ENCODE data around the gene KCNQ1. TPM values are rescaled to one million over a fixed set of nuclear protein-coding genes. Genes with fewer than 3 reads are reported as not detected.

Gene KCNQ1
- total RNA-seq, 1 experiment from 2014 or later, result 0.71 TPM

DNA sequence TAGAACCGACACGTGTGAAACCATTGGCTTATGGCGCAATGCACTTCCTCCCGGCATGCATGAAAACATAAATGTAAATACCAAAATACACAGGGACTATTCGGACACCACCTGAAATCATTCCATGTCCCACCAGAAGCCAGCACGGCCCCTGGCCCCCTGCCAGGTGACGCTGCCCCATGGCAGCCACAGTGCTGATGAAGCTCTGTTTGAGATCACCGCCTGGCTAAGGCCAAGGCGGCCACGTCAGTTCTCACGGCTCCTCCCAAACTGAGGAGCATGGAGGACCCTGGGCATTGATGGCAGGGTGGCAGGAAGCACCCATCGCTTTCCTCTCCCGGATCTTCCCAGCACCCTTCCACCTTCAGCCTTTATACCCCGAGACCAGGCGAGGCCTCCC lies 351.3 kb downstream of the KCNQ1 start:
- no peak for DNase-seq (ENCODE audit: low read depth, low spot score)
- in situ Hi-C loops (cut with HindIII; ENCODE audit: low pct_unique_long_range_greater_than_20kb, low sequenced_read_pairs), result no loop called here

DNA sequence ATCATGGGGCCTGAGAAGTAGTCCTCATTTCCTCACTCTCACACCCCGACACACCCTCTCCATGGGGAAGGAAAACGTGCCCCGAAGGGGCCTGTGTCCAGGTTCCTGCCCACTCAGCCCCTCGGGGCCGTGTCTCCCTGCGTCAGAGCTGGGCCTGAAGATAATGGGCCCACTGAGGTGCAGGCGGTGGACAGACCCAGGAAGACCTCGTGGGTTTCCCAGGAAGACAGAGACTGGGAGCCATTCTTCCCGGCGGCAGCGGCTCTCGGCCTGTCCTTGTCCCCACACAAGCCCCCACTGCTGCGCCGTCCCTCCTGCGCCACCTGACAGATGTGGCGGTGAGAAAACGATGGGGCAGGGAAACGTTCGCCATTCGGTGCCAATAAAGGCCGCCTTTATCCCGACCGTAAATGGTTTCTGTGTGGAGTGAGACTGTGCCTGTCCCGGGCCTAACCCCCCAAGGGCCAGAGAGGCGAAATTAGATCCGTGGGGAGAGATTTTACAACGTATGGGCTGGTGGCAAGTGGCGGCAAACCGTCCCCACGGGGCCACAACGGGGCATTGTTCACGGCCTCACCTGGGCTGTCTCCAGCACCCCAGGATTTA lies 351.8 kb downstream of the KCNQ1 start:
- in situ Hi-C loops (cut with HindIII; ENCODE audit: low pct_unique_long_range_greater_than_20kb, low sequenced_read_pairs), result no loop called here
- no peak for DNase-seq (ENCODE audit: low read depth, low spot score)

DNA sequence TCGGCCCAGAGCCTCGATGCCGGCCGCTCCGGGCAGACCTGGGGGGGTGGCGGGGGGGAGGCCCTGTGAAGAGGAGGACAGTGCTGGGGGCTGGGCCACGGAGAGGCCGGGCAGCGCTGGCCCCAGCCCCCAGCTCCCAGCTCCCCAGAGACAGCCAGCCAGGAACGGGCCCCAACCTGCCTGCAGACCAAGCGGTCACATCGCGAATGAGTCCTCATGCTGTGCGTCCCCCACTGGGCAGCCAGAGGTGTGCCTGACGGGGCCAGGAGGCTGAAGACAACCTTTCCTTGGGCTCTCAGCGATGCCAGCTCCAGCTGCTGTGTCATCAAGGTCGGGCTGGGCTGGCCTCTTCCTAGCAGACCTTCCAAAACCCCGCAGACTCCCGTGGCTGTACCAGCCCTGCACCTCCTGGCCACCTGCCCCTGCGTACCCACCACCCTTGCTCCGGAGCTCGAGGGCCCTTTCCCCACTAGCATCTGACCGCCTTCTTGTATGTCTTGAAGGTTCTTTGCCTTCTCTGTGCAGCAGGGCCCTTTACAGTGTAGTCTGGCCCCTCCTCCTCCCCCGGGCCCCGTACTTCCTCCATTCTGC lies 352.4 kb downstream of the KCNQ1 start:
- in situ Hi-C loops (cut with HindIII; ENCODE audit: low pct_unique_long_range_greater_than_20kb, low sequenced_read_pairs), result no loop called here
- DNase-seq (ENCODE audit: low read depth, low spot score), result no peak

DNA sequence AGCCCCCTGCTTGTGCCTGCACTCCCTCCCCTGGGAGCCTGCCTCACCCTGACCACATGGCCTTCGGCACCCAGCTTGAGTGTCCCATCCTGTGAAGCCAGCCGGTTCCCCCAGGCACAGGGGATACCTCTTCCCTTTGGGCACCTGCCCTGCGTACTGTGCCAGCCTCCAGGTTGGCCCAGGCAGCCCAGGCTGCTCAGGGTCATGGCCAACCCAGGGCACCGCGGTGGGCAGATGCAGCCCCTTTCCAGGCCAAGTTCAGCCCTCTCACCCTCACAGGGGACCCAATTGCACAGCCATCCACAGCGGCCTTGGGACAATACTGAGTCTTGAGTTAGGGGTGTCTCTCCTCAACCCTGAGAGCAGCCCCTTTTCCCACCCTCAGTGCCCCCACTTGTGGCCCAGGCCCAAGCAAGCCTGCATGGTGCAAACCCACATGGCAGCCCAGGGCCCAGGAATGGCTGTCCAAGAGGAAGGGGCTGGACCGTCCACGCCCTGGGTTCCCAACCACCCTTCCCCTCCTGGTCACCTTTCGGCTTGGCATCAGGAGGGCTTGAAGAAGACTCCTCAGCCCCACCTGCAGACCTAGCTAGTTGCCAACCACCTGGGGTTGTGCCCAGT lies 353.0 kb downstream of the KCNQ1 start:
- no peak for DNase-seq (ENCODE audit: low read depth, low spot score)
- in situ Hi-C loops (cut with HindIII; ENCODE audit: low pct_unique_long_range_greater_than_20kb, low sequenced_read_pairs), result no loop called here

DNA sequence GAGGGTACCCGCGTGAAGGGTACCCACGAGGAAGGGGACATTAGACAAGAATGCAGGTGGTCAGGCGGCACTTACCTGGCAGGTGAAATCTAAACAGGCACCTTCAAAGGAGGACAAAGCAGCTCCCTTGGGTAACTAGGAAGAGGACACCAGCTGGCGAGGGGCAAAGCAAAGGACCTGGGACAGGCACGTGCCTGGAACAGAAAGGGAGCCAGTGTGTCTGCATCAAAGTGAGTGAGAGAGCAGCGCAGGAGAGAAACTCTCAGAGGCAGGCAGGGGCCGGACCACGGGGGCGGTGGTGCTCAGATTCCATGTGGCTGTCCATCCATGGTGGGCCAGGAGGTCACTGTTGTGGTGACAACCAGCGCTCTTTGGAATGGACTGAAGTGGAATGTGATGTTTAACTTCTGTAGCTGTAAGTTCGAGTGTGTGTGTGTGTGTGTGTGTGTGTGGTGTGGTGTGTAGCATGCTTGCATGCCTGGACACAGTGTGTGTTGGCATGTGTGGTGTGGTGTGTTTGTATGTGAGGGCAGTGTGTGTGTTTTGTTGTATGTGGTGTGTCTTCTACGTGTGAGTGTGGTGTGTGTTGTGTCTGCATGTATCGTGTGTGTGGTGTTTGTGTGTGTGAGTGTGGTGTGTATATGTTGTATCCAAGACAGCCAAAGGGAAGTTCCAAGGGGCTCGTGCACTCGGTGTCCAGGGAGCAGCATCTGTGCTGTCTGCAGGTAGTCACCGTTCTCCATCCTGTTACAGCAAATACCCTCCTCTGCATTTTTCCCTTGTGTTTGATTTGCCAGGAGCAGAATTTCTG lies 354.3 kb downstream of the KCNQ1 start:
- no peak for DNase-seq (ENCODE audit: low read depth, low spot score)
- in situ Hi-C loops (cut with HindIII; ENCODE audit: low pct_unique_long_range_greater_than_20kb, low sequenced_read_pairs), result no loop called here

DNA sequence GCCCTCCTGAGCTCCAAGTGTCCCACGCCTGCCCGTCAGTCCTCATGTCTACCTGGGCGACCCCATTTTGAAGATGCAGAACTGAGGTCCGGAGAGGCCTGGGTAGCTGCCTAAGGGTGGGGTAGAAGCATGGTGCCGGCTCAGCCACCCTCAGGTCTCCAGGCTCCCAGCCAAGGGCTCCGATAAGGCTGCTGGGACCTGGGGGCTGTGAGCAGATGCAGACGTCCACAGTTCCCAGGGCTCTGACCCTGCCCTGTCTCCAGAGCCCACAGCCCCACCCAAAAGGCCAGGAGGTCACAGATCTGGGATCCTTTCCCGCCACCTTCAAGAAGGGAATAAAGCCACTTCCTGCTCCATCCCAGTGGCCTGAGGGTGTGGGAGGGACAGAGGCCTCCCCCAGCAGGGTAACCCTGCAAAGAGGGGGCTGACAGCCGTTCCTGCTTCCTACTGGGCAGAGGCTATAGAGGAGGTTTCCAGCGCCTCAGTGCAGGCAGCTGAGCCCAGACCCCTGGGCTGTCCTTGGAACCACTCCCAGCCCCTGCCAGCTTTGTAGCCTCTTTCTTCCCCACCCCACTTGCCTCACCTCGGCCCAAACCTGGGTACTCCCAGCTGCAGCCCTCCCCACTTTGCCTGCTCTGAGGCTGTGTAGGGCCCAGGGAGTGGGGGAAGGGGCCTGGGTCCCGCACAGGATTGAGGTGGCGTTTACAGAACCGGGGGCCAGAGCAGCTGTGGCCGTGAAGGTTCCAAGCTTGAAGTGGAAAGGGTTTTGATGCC lies 355.3 kb downstream of the KCNQ1 start:
- no peak for DNase-seq (ENCODE audit: low read depth, low spot score)
- in situ Hi-C loops (cut with HindIII; ENCODE audit: low pct_unique_long_range_greater_than_20kb, low sequenced_read_pairs), result no loop called here

DNA sequence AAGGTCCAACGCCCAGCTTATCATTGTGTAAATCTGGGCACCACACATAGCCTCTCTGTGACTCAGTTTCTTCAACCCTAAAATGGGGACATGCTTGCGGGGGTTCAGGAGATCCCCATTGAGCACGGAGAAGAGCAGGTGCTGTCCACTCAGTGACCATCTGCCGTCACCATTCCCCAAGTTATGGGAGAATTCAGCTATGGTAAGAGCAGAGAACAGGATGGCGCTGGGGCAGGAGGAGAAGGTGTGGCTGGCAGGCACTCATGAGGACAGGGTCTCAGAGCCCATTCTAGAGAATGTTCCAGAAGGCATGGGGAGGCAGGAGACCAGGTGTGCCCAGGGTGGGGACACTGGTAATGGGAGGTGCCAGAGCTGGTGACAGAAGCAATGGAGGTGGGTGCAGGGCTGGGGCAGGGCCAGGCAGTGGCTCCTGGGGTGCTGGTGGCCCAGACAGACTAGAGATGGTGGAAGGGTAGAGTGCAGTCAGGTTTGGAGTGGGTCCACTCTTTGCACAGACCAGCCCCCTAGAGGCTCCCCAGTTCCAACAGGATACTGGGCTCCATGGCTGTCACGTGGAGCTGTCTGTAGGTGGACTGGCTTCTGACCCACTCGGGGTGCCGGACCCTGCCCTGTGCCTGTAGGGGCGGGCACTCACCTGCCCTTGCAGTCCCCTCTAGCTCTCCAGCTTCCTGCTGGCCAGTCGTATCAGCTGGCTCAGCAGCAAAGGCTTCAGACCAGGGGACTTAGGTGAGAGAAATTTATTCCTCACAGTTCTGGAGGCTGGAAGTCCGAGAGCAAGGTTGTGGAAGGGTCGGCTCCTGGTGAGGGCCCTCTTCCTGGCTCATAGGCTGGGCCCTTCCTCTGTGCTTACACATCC lies 356.1 kb downstream of the KCNQ1 start:
- DNase-seq (ENCODE audit: low read depth, low spot score), result no peak
- in situ Hi-C loops (cut with HindIII; ENCODE audit: low pct_unique_long_range_greater_than_20kb, low sequenced_read_pairs), result no loop called here

DNA sequence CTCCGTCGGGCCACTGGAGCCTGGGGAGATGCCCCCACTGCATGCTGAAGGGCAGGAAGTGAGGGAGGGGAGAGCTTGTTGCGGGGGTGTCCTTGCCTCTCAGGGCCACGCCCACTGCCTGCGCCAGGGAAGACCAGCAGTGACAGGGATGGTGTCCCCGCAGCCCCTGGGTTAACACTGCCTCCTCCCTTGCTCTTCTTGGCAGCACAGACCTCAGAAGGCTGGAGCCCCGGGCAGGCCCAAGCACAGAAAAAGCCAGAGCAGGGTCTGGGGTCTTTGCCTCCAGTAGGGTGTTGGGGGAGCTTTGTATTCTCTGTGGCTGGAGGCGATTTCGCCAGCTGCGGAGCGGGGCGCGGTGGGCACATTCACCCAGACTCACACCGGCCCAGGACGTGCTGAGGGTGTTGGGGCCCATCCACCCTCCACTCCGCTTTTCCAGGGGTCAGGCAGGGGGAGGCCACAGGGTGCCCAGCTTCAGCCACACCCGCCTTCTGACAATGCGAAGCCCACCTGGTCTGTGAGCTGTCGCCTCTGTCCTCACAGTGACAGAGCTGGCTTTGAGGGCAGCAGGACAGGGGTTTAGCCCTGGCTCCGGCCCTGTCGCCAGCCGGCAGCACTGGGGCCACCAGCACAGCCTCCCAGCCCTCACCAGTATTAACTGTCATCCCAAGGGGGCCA lies 357.0 kb downstream of the KCNQ1 start:
- DNase-seq (ENCODE audit: low read depth, low spot score), result no peak
- in situ Hi-C loops (cut with HindIII; ENCODE audit: low pct_unique_long_range_greater_than_20kb, low sequenced_read_pairs), result no loop called here

DNA sequence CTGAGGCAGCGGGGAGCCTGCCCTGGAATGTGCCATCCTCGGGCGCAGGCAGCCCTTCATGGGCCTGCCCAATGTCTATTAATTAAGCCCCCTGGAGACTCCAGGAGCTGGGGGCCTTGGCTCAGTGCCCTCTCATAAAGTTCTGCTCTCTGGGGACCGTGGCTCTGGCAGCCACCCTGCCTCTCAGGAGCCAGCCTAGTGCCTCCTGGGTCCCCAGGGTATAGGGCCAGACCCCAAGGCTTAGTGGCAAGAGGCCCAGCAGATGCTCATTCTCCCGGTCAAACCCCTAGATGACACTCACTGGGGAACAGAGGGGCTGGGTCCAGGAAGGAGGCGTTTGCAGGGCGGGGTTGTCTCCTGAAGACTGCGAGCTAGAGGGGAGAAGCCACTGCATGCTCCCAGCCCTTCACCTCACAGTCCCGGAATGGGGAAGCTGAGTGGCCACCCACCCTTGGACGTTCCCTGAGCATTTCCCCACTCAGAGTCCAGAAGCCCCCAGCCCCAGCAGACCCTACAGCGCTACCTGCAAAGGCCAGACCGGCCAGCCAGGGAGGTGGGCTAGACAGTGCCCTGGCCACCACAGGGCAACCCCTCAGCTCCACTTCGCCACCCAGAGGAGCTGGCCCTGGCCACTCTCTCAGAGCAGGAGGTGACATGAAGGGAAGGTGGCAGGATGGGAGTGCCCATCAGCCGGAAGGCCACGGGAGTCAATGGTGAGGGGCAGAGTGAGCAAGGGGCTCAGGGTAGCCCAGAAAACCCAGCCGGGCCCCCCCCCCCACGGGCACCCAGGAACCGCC lies 357.8 kb downstream of the KCNQ1 start:
- no peak for DNase-seq (ENCODE audit: low read depth, low spot score)
- in situ Hi-C loops (cut with HindIII; ENCODE audit: low pct_unique_long_range_greater_than_20kb, low sequenced_read_pairs), result no loop called here

DNA sequence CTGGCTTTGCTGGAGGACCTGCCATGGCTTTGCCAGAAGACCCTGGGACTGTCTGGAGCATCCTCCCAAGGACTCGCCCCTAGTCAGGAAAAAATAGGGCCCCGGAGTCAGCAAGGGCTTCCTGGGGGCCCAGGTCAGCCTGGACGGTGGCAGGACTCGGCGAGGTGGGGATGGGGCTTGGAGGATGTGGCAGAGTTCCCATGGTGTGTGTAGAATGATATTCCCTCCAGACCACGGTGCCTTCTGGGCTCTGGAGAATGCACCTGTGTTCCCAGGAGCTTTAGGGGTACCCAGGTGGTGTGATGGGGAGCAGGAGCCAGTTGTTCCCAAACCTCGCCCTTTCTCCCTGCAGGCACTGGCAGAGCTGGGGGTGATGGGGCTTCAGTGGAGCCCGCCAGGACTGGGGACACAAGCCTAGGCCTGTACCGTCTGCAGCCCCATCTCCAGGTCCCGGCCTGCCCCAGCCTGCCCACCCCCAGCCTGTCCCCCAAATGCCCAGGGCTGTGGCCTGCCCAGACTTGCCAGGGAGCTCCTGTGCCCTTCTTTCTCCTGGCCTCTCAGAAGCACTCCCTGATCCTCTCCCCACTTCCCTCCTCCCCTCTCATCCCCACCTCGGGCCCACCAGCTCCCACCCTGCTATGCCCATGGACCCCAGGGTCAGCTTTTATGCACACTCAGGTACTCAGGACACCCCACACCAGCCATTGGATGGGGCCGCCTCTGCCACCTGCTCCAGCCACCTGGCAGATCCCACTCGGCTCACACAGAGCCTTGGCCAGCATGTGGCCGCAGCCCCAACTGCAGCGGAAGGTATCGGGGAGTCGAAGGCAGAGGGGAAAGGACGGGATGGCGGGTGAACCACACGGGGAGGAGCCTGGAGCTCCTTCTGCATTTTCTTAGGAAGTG lies 358.6 kb downstream of the KCNQ1 start:
- DNase-seq (ENCODE audit: low read depth, low spot score), result no peak
- in situ Hi-C loops (cut with HindIII; ENCODE audit: low pct_unique_long_range_greater_than_20kb, low sequenced_read_pairs), result no loop called here

DNA sequence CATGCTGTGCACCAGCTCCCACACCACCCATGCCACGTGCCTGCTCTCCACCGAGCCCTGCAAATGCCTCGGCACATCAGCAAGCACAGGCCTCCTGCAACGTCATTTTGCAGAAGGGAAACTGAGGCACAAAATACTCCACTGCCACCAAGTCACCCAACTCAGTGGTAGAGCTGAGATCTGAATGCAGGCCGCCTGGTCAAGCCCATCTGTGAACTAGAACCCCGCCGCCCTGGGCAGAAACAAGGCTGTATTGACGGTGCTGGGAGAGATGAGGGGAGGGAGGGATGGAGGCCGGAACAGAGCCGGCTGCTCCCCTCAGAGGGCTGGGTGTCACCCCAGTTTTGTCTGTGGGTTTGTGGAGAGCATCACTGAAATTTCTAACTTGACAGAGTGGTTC lies 359.4 kb downstream of the KCNQ1 start:
- no peak for DNase-seq (ENCODE audit: low read depth, low spot score)
- in situ Hi-C loops (cut with HindIII; ENCODE audit: low pct_unique_long_range_greater_than_20kb, low sequenced_read_pairs), result no loop called here

DNA sequence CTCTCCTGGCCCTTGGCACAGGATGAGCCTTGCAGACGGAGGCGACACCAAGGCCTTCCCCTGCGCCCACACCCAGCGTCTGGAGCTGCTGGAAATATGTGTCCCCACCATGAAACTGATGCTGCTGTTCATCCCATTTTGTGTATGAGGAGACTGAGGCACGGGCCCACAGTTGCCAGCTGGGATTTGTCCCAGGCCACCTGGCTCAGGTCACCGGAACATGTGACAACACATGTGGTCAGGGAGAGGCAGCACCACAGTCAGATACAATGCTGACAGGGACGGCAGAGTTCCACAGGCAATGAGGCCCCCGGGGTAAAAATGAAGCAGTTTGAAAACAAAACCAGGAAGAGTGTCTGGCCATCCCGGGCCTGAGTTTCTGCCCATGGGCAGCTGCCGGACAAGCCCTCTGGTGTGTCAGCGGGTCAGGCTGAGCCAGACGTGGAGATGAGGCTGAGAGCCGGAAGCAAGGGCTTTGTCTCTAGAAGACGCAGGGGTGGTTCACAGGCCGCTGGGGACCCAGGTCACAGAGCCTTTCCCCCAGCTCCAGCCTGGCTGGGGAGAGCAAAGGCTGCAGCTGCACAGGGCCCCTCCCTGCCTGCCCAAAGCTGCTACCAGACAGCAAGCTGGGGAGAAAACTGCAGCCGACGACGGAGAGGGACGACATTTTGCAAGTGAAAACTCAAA lies 360.0 kb downstream of the KCNQ1 start:
- no peak for DNase-seq (ENCODE audit: low read depth, low spot score)
- in situ Hi-C loops (cut with HindIII; ENCODE audit: low pct_unique_long_range_greater_than_20kb, low sequenced_read_pairs), result no loop called here

DNA sequence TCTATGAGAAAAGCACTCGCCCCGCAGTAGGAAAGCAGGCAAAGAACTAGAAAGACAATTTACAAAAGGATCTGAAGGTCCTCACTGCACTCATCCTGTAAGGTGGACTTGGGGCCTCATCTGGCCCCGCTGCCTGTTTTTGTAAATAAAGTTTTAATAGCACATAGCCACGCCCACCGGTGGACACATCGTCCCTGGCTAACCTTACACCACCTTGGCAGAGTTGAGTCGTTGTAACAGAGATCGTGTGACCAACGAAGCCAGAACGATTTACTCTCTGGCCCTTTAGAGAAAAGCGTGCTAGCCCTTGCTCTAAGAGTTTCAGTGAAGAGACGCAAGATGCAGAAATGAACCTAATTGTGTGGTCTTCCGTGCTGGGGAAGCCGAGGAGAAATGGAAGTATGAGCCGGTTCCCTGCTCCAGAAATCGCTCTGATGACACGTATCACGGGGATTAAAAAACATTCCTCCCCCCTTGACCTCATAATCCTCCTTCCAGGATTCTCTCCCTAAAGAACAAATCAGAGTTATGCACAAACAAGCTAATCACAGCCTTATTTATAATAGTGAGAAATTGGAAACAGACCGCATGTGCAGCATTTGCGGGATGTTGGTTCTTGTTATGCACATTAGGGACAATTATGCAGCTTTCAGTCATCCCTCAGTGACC lies 360.7 kb downstream of the KCNQ1 start:
- in situ Hi-C loops (cut with HindIII; ENCODE audit: low pct_unique_long_range_greater_than_20kb, low sequenced_read_pairs), result no loop called here
- no peak for DNase-seq (ENCODE audit: low read depth, low spot score)

Data from SK-MEL-5 (cell line).